Retina (tissue), 1 donor: Measurements from ENCODE around the gene PTPN20.

ENCODE experiments used
- DNase-seq: peaks from one replicate; pipeline ENCODE4 v3.0.0-alpha.2; 2016

The PTPN20 gene

GRCh38 chr10:47050618-47051455 lies 139.6 kb downstream of the PTPN20 start:
- DNase-seq = no peak

GRCh38 chr10:47051741-47052238 lies 140.6 kb downstream of the PTPN20 start:
- DNase-seq = no peak
